Measurements from ENCODE around the gene VWA7.
A peak's percentile ranks its signal among the peaks of the same experiment; 100 is the strongest.

The VWA7 gene

GRCh38 chr6:31778999-31779885, 2.1 kb upstream of the VWA7 start:
- DNase-seq = no peak

- DNase-seq = no peak
Observed at GRCh38 chr6:31778193-31778592, 1.1 kb upstream of the VWA7 start.

- no peak for DNase-seq
Observed at GRCh38 chr6:31777667-31778050, 531 bp upstream of the VWA7 start.

- peak in 15 of 58 donors; percentile 6 to 82 (median 30) for DNase-seq
Observed at GRCh38 chr6:31776485-31776988, 591 bp downstream of the VWA7 start.

- DNase-seq = no peak
Observed at GRCh38 chr6:31775633-31776484, 1.3 kb downstream of the VWA7 start.

- no peak for DNase-seq
Observed at GRCh38 chr6:31775184-31775583, 1.9 kb downstream of the VWA7 start.

- no peak for DNase-seq
Observed at GRCh38 chr6:31771992-31772358, 5.2 kb downstream of the VWA7 start.

GRCh38 chr6:31770860-31771259, 6.3 kb downstream of the VWA7 start:
- no peak for DNase-seq

GRCh38 chr6:31769684-31770371, 7.3 kb downstream of the VWA7 start:
- DNase-seq = peak in 4 of 58 donors; percentile 8 to 13 (median 12)

- DNase-seq = no peak
Observed at GRCh38 chr6:31768363-31769257, 8.5 kb downstream of the VWA7 start.

GRCh38 chr6:31767096-31767645, 10.0 kb downstream of the VWA7 start:
- DNase-seq = no peak

GRCh38 chr6:31765910-31766794, 11.0 kb downstream of the VWA7 start:
- DNase-seq = no peak

- no peak for DNase-seq
Observed at GRCh38 chr6:31765559-31765909, 11.6 kb downstream of the VWA7 start.

GRCh38 chr6:31764198-31764597, 12.9 kb downstream of the VWA7 start:
- no peak for DNase-seq

- DNase-seq = peak in 7 of 58 donors; percentile 5 to 50 (median 18)
Observed at GRCh38 chr6:31763619-31763940, 13.5 kb downstream of the VWA7 start.

- DNase-seq = no peak
Observed at GRCh38 chr6:31762878-31763618, 14.1 kb downstream of the VWA7 start.

GRCh38 chr6:31762356-31762755, 14.8 kb downstream of the VWA7 start, which contains the start of gene SAPCD1:
Gene SAPCD1, plus strand, starts transcription at chr6:31762656. Its CDS starts 399 bp downstream, at chr6:31763055.
- DNase-seq = no peak

- no peak for DNase-seq
Observed at GRCh38 chr6:31761343-31761742, 15.8 kb downstream of the VWA7 start.
